GM23338 (cell line): ENCODE data around the gene TMEM131L. TPM values are rescaled to one million over a fixed set of nuclear protein-coding genes. Genes with fewer than 3 reads are reported as not detected.

Source experiments
- ATAC-seq: fragments of 200-7000 bp; cut with Tn5 transposase; 3 replicates; pipeline ENCODE4 v1.9.1; 2020
- DNase-seq: peaks from one replicate; pipeline ENCODE4 v3.0.0-alpha.2; 2015; ENCODE audit warnings: low spot score
- H2AFZ ChIP-seq: fragments of 200-600 bp; sonication (generic); 2 replicates; pipeline ENCODE4 v1.8.0; 2016; ENCODE audit warnings: antibody characterized with exemption, mild to moderate bottlenecking, moderate library complexity
- H3F3A ChIP-seq: fragments of 200-600 bp; sonication (generic); replicated peaks from 2 replicates; pipeline ENCODE4 v1.8.0; 2017; ENCODE audit warnings: antibody characterized with exemption, mixed run types, low read depth
- H3K27ac ChIP-seq: fragments of 200-600 bp; sonication (generic); 2 replicates; pipeline ENCODE4 v1.6.1; 2016; ENCODE audit warnings: low read depth
- H3K27me3 ChIP-seq: fragments of 200-600 bp; sonication (generic); 2 replicates; pipeline ENCODE4 v1.8.0; 2016; ENCODE audit warnings: mild to moderate bottlenecking, mixed run types, moderate library complexity; ENCODE audit not compliant: insufficient read depth
- H3K36me3 ChIP-seq: fragments of 200-600 bp; sonication (generic); 2 replicates; pipeline ENCODE4 v1.8.0; 2016; ENCODE audit warnings: mild to moderate bottlenecking; ENCODE audit not compliant: insufficient read depth
- H3K4me1 ChIP-seq: fragments of 200-600 bp; sonication (generic); 2 replicates; pipeline ENCODE4 v1.8.0; 2016; ENCODE audit warnings: mild to moderate bottlenecking, moderate library complexity; ENCODE audit not compliant: insufficient read depth
- H3K4me2 ChIP-seq: fragments of 200-600 bp; sonication (generic); 2 replicates; pipeline ENCODE4 v1.7.1; 2017; ENCODE audit warnings: mixed run types
- H3K4me3 ChIP-seq: fragments of 200-600 bp; sonication (generic); 2 replicates; pipeline ENCODE4 v1.6.1; 2016; ENCODE audit warnings: mixed run types
- H3K79me2 ChIP-seq: fragments of 200-600 bp; sonication (generic); replicated peaks from 2 replicates; pipeline ENCODE4 v1.8.0; 2017; ENCODE audit warnings: mild to moderate bottlenecking; ENCODE audit not compliant: insufficient read depth
- H3K9me2 ChIP-seq: fragments of 200-600 bp; sonication (generic); 2 replicates; pipeline ENCODE4 v1.8.0; 2017; ENCODE audit not compliant: insufficient read depth
- H4K20me1 ChIP-seq: fragments of 200-600 bp; sonication (generic); replicated peaks from 2 replicates; pipeline ENCODE4 v1.8.0; 2017; ENCODE audit warnings: mild to moderate bottlenecking; ENCODE audit not compliant: insufficient read depth
- H3K27ac Mint-ChIP-seq: 2 replicates; pipeline ENCODE4 v1.8.0; 2020; ENCODE audit warnings: inconsistent platforms, mild to moderate bottlenecking, moderate library complexity, mixed read lengths
- H3K27me3 Mint-ChIP-seq: 3 replicates; pipeline ENCODE4 v1.8.0; 2022; ENCODE audit warnings: low read depth, mild to moderate bottlenecking, moderate library complexity, mixed read lengths, inconsistent platforms; ENCODE audit not compliant: insufficient read depth, poor library complexity
- H3K36me3 Mint-ChIP-seq: 3 replicates; pipeline ENCODE4 v1.8.0; 2021; ENCODE audit warnings: low read depth, mild to moderate bottlenecking, inconsistent platforms, moderate library complexity, mixed read lengths
- H3K4me1 Mint-ChIP-seq: 3 replicates; pipeline ENCODE4 v1.8.0; 2020; ENCODE audit warnings: mild to moderate bottlenecking, inconsistent platforms, mixed read lengths
- H3K4me3 Mint-ChIP-seq: 3 replicates; pipeline ENCODE4 v1.8.0; 2021; ENCODE audit warnings: moderate library complexity, mild to moderate bottlenecking, inconsistent platforms, mixed read lengths
- H3K9me3 Mint-ChIP-seq: 3 replicates; pipeline ENCODE4 v1.8.0; 2020; ENCODE audit warnings: moderate library complexity, mild to moderate bottlenecking, inconsistent platforms, mixed read lengths
- CREB1 ChIP-seq: fragments of 250-450 bp; sonication (Bioruptor Pico); IDR thresholded peaks from 2 replicates; pipeline ENCODE4 v1.5.0; 2020; ENCODE audit warnings: low read depth, mild to moderate bottlenecking, moderate library complexity
- ETS1 ChIP-seq: IDR thresholded peaks from 2 replicates; pipeline ENCODE4 v1.6.1; 2016; ENCODE audit warnings: antibody characterized with exemption
- EZH2 ChIP-seq: fragments of 200-600 bp; sonication (generic); IDR thresholded peaks from one replicate; pipeline ENCODE4 v1.8.0; 2017; ENCODE audit warnings: antibody characterized with exemption, mild to moderate bottlenecking, low read depth; ENCODE audit not compliant: unreplicated experiment
- EZH2phosphoT487 ChIP-seq: fragments of 200-600 bp; sonication (generic); IDR thresholded peaks from one replicate; pipeline ENCODE4 v1.8.1; 2018; ENCODE audit warnings: antibody characterized with exemption; ENCODE audit not compliant: unreplicated experiment
- NANOG ChIP-seq: IDR thresholded peaks from 2 replicates; pipeline ENCODE4 v1.6.1; 2016; ENCODE audit warnings: antibody characterized with exemption, borderline replicate concordance
- POLR2AphosphoS5 ChIP-seq: IDR thresholded peaks from 2 replicates; pipeline ENCODE4 v1.6.1; 2016; ENCODE audit warnings: antibody characterized with exemption, low read depth
- REST ChIP-seq: IDR thresholded peaks from one replicate; pipeline ENCODE4 v1.6.1; 2018; ENCODE audit warnings: antibody characterized with exemption; ENCODE audit not compliant: unreplicated experiment
- ZNF331 ChIP-seq: fragments of 250-450 bp; sonication (Bioruptor Pico); IDR thresholded peaks from 2 replicates; pipeline ENCODE4 v1.5.0; 2020; ENCODE audit warnings: low read depth, mild to moderate bottlenecking, moderate library complexity
- polyA plus RNA-seq: library from polyadenylated mRNA; unstranded; fragments of >200 nt; fragmentation: Nextera tagmentation; extraction: Ambion mirVana; gene quantifications from 2 replicates; pipeline ENCODE4 v1.2.1, GENCODE V29; 2016
- total RNA-seq: library from RNA; depleted of rRNA; stranded (reverse); fragments of >200 nt; shearing (Covaris generic); gene quantifications from 2 replicates; pipeline ENCODE4 v1.2.3, GENCODE V29; 2014
- TF ChIP-seq, protein P1 (sequence below), 2 experiments: fragments of 200-600 bp in 1 of 2; sonication (generic) in 1 of 2; conservative IDR thresholded peaks; 2 replicates each; pipeline versions ENCODE4 v1.5.1 to v1.6.1; 2016 to 2017; ENCODE audit warnings: antibody characterized with exemption in 2 of 2, low read depth in 2 of 2, mild to moderate bottlenecking in 2 of 2, moderate library complexity in 1 of 2

TMEM131L gene
- total and polyA plus RNA-seq, 2 experiments from 2014 or later: 11.1 to 32.2 TPM

DNA sequence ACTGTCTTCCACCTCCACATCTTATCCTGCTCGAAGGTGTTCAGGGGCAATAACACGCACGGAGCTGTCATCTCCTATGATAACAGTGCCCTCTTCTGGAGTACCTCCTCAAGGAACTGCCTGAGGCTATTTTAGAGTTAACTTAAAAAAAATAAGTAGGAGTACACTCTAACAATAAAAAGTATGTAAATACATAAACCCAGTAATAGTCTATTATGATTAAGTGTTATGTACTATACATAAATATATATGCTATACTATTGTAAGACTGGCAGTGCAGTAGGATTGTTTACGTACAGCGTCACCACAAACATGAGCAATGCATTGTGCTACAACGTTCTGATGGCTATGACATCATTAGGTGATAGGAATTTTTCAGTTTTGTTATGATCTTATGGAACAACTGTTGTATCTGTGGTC lies 183.4 kb downstream of the TMEM131L start:
- Histone ChIP-seq H3F3A (no peaks in the 10 kb centered on the region), H3K9me2 (no peaks in the 10 kb centered on the region), H3K79me2 (no peaks in the 10 kb centered on the region), H3K4me1 (peaks cover 12% of the 10 kb centered on the region; the same call in 1 of the 2 replicates), H3K4me2 (no peak overlapping the region), H4K20me1 (no peaks in the 10 kb centered on the region), H3K27ac (no peak overlapping the region), H3K4me3 (no peak overlapping the region), H3K27me3 (no peaks in the 10 kb centered on the region), H3K36me3 (no peaks in the 10 kb centered on the region), H2AFZ (no peak overlapping the region)
- peak; percentile 61; the same call in 2 of the 3 replicates for ATAC-seq
- Mint-ChIP-seq H3K27me3 (peaks cover 4% of the 10 kb centered on the region), H3K4me1 (peaks cover 17% of the 10 kb centered on the region), H3K36me3 (no peaks in the 10 kb centered on the region), H3K9me3 (peaks cover 9% of the 10 kb centered on the region; the same call in 2 of the 3 replicates), H3K27ac (no peak overlapping the region), H3K4me3 (no peak overlapping the region)
- peak; percentile 68 for DNase-seq
- no peak for TF ChIP-seq ZNF331 (CRISPR knock-in tag)
- TF ChIP-seq, protein P1, sequence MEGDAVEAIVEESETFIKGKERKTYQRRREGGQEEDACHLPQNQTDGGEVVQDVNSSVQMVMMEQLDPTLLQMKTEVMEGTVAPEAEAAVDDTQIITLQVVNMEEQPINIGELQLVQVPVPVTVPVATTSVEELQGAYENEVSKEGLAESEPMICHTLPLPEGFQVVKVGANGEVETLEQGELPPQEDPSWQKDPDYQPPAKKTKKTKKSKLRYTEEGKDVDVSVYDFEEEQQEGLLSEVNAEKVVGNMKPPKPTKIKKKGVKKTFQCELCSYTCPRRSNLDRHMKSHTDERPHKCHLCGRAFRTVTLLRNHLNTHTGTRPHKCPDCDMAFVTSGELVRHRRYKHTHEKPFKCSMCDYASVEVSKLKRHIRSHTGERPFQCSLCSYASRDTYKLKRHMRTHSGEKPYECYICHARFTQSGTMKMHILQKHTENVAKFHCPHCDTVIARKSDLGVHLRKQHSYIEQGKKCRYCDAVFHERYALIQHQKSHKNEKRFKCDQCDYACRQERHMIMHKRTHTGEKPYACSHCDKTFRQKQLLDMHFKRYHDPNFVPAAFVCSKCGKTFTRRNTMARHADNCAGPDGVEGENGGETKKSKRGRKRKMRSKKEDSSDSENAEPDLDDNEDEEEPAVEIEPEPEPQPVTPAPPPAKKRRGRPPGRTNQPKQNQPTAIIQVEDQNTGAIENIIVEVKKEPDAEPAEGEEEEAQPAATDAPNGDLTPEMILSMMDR (conservative IDR thresholded peaks at IDR 0.05; ENCODE audit: low read depth in 2 of 2): peak; percentile 69 to 81

GRCh38 chr4:153651116-153651515 lies 185.0 kb downstream of the TMEM131L start:
- no peak for DNase-seq
- H3K36me3 Mint-ChIP-seq: no peaks in the 10 kb centered on the region
- no peak overlapping the region for H3K4me3 Mint-ChIP-seq
- no peak overlapping the region for H3K4me2 ChIP-seq
- no peak overlapping the region for H3K27ac ChIP-seq
- no peaks in the 10 kb centered on the region for H3K9me2 ChIP-seq
- peak; percentile 26; the same call in 2 of the 3 replicates for ATAC-seq
- H2AFZ ChIP-seq: peak overlapping the region; percentile 93
- H3K4me1 Mint-ChIP-seq: peaks cover 17% of the 10 kb centered on the region
- H4K20me1 ChIP-seq: no peaks in the 10 kb centered on the region
- H3K27ac Mint-ChIP-seq: peak overlapping the region; percentile 40
- H3K36me3 ChIP-seq: no peaks in the 10 kb centered on the region
- H3K4me3 ChIP-seq: no peak overlapping the region
- H3K79me2 ChIP-seq: no peaks in the 10 kb centered on the region
- no peaks in the 10 kb centered on the region for H3K27me3 ChIP-seq
- peaks cover 7% of the 10 kb centered on the region for H3K27me3 Mint-ChIP-seq
- H3F3A ChIP-seq: no peaks in the 10 kb centered on the region
- peaks cover 12% of the 10 kb centered on the region; the same call in 1 of the 2 replicates for H3K4me1 ChIP-seq
- no peaks in the 10 kb centered on the region for H3K9me3 Mint-ChIP-seq
- TF ChIP-seq NANOG (no peak), REST (no peak), ZNF331 (CRISPR knock-in tag) (no peak), CREB1 (CRISPR knock-in tag) (no peak), EZH2phosphoT487 (no peak), ETS1 (no peak), POLR2AphosphoS5 (no peak), EZH2 (no peak)
- TF ChIP-seq, protein P1 (conservative IDR thresholded peaks at IDR 0.05; ENCODE audit: low read depth in 2 of 2): no peak
